GM12873 (cell line): Measurements from ENCODE around the gene SLC9C2.

Experiments
- CTCF ChIP-seq: IDR thresholded peaks from 2 replicates; pipeline ENCODE4 v1.5.1; 2012; ENCODE audit warnings: low read depth, mild to moderate bottlenecking, moderate library complexity, low read length, control low read depth; ENCODE audit not compliant: insufficient read depth; ENCODE audit errors: missing control alignments

SLC9C2 gene

GRCh38 chr1:173527151-173527826 lies 75.6 kb downstream of the SLC9C2 start:
- TF ChIP-seq CTCF, result no peak

- no peak for TF ChIP-seq CTCF
These were observed 76.9 kb downstream of the SLC9C2 start for GRCh38 chr1:173525926-173526325.

- TF ChIP-seq CTCF, result no peak
These were observed 79.5 kb downstream of the SLC9C2 start for GRCh38 chr1:173523329-173523728.

GRCh38 chr1:173520799-173521198 lies 82.1 kb downstream of the SLC9C2 start:
- no peak for TF ChIP-seq CTCF

GRCh38 chr1:173509797-173510196 lies 93.1 kb downstream of the SLC9C2 start:
- TF ChIP-seq CTCF, result no peak

GRCh38 chr1:173508541-173508940 lies 94.3 kb downstream of the SLC9C2 start:
- TF ChIP-seq CTCF, result no peak

GRCh38 chr1:173507847-173508209 lies 95.0 kb downstream of the SLC9C2 start:
- TF ChIP-seq CTCF, result no peak
